Omental fat pad (tissue), 4 donors: ENCODE data around the gene TSHZ3. TPM values are rescaled to one million over a fixed set of nuclear protein-coding genes. Genes with fewer than 3 reads are reported as not detected.

Source experiments
- ATAC-seq: fragments of 150-250 bp; one replicate; pipeline ENCODE4 v1.9.1; 2016; ENCODE audit warnings: mild to moderate bottlenecking, moderate library complexity; ENCODE audit not compliant: low FRiP score
- DNase-seq: peaks from one replicate; pipeline ENCODE4 v3.0.0-alpha.2; 2019; ENCODE audit warnings: low spot score
- CTCF ChIP-seq, 3 donors: fragments of 450-650 bp; IDR thresholded peaks; one replicate each; pipeline ENCODE4 v1.5.1; 2016 to 2017; ENCODE audit warnings: antibody characterized with exemption in 3 of 3, mild to moderate bottlenecking in 3 of 3, moderate library complexity in 2 of 3
- total RNA-seq, 4 donors: library from RNA; depleted of rRNA; stranded (reverse); fragments of >200 nt; gene quantifications; one replicate each; pipeline ENCODE4 v1.1.0, GENCODE V29; 2016

The TSHZ3 gene
- total RNA-seq, 4 donors from 2014 or later = 6.3 to 10.6 (median 10.4) TPM

DNA sequence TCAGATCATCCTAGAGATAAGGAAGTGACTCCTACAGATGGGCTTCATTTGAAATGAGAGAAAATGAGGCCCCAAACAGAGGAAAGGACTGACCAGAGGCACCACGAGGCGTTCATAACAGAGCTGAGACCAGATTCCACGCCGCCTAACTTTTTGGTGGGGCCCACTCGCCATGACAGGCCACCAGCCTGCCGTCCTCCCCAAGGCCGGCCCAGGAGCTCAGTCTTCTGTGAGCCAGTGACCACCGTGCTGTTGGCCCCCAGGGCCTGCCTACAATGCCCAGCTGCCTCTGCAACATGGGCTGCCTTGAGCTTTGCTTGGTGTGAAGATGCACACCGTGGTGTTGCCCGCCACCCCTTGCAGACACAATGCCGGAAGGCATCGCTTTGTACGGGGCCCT lies 40.5 kb downstream of the TSHZ3 start:
- no peak for ATAC-seq
- no peak for DNase-seq
- TF ChIP-seq CTCF (IDR thresholded peaks at IDR 0.05) = no peak

DNA sequence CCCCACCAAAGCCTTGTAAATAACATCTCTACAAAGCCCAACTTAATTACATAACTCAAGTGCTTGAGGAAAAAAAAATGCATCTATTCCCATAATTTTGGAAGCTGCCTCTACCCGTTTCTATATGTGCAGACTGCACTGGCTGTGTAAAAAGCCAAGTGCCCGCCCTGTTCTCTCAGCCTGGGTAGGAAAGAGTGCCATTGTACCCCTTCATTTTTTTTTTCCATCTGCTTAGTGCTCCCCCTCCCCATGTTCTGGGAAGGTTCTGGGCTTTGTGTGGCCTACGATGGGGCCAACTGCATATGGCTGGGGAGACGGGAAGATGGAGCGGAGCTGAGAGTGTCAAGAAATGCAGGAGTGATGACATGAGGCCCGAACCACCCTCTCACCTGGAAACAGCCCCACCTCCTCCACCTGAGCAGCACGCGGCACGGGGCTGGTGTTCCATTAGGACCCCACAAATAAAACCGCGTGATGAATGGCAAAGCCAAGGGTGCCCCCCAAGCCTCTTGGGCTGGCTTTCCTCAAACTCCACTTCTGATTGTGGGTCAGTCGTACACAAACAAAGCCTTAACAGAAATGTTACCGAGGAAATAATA lies 42.1 kb downstream of the TSHZ3 start:
- DNase-seq (no peak), ATAC-seq (no peak)
- no peak for TF ChIP-seq CTCF (IDR thresholded peaks at IDR 0.05)

DNA sequence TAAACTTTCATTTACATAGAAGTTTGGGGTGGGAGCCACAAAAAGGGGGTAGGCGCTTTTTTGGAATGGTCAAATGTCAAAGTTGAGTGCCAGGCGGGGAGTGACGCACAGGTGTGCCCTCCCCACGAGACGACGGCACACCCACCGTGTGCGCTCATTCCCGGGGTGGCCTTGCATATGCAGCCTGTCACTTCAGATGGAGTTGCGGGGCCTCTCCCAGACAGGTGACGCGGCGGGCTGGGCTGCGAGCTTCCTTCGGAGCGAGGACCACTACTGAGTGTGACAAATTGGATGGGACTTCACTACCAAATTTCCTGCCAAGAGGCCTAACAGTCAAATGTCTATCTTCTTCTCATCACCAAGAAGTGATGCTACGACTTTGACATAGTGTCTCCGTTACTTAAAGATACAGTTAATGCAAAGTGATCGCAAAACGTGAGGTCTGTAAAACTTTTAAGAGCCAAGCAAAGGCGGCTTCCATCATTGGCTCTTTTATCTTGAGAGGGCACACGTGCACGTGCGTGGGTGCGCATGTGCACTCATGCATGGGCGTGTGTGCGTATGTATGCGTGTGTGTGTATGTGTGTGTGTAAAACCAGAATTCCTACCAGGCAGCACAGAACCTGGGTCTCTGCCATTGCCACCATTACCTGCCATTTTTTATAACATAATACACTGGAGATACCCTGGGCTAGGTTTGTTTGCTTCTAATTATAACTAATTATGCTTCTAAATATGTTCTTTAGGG lies 43.1 kb downstream of the TSHZ3 start:
- ATAC-seq (no peak), DNase-seq (no peak)
- TF ChIP-seq CTCF (IDR thresholded peaks at IDR 0.05) = no peak

GRCh38 chr19:31304831-31305312 lies 44.4 kb downstream of the TSHZ3 start:
- DNase-seq (no peak), ATAC-seq (no peak)
- no peak for TF ChIP-seq CTCF (IDR thresholded peaks at IDR 0.05)

DNA sequence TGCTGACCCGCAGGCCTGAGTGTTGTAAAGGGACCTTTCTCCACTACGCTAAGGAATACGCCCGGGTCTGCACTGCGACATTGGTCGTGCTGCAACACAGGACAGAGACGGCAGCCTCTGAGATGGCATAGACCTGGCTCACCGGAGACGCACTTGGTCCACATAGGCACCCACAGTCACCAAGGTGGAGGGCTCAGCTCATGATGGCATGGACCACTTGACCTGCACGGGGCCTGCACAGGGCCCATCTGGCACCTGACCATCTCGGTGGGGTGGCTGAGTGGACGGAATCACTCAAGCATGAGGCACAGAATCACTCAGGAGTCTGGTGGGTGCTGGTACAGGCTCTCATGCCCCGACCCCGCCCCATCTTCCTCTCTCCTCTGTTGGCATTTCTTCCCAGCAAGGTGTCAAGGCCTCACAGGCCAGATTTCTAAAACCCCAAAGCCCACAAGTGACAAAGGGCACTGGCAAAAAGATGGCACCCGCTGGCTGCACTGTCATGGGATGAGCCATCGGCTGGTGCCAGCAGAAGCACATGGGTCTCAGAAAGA lies 45.9 kb downstream of the TSHZ3 start:
- ATAC-seq (no peak), DNase-seq (no peak)
- no peak for TF ChIP-seq CTCF (IDR thresholded peaks at IDR 0.05)

- TF ChIP-seq CTCF (IDR thresholded peaks at IDR 0.05) = no peak
- DNase-seq (no peak), ATAC-seq (no peak)
Observed at GRCh38 chr19:31301306-31301980, 47.8 kb downstream of the TSHZ3 start.
